KMS-11 (cell line): ENCODE results near the gene RANGRF.

ENCODE experiments used
- H2AFZ ChIP-seq: fragments of 200-600 bp; sonication (generic); 2 replicates; pipeline ENCODE4 v1.6.1; 2016; ENCODE audit warnings: antibody characterized with exemption, mixed run types, low read depth
- H3K27ac ChIP-seq: fragments of 200-600 bp; sonication (generic); 2 replicates; pipeline ENCODE4 v1.6.1; 2016; ENCODE audit warnings: mild to moderate bottlenecking, mixed run types
- H3K27me3 ChIP-seq: fragments of 200-600 bp; sonication (generic); 2 replicates; pipeline ENCODE4 v1.6.1; 2017; ENCODE audit warnings: mild to moderate bottlenecking, low read depth, mixed run types, moderate library complexity; ENCODE audit not compliant: insufficient read depth
- H3K36me3 ChIP-seq: fragments of 200-600 bp; sonication (generic); 2 replicates; pipeline ENCODE4 v1.6.1; 2017; ENCODE audit warnings: mild to moderate bottlenecking, mixed run types; ENCODE audit not compliant: insufficient read depth
- H3K4me1 ChIP-seq: fragments of 200-600 bp; sonication (generic); 2 replicates; pipeline ENCODE4 v1.6.1; 2016; ENCODE audit warnings: mild to moderate bottlenecking, low read depth, mixed run types; ENCODE audit not compliant: poor library complexity, severe bottlenecking
- H3K4me2 ChIP-seq: fragments of 200-600 bp; sonication (generic); 2 replicates; pipeline ENCODE4 v1.7.0; 2016; ENCODE audit warnings: mild to moderate bottlenecking, mixed run types
- H3K4me3 ChIP-seq: fragments of 200-600 bp; sonication (generic); IDR thresholded peaks from 2 replicates; pipeline ENCODE4 v1.6.1; 2017; ENCODE audit warnings: low read depth, low read length, mixed read lengths; ENCODE audit not compliant: insufficient read depth
- H3K79me2 ChIP-seq: fragments of 200-600 bp; sonication (generic); 2 replicates; pipeline ENCODE4 v1.6.1; 2016; ENCODE audit warnings: low read depth, mixed run types; ENCODE audit not compliant: insufficient read depth
- H3K9ac ChIP-seq: fragments of 200-600 bp; sonication (generic); 2 replicates; pipeline ENCODE4 v1.6.1; 2016; ENCODE audit warnings: mild to moderate bottlenecking, mixed run types
- H4K20me1 ChIP-seq: fragments of 200-600 bp; sonication (generic); 2 replicates; pipeline ENCODE4 v1.6.1; 2016; ENCODE audit warnings: mild to moderate bottlenecking, mixed run types; ENCODE audit not compliant: insufficient read depth
- CTCF ChIP-seq: fragments of 200-600 bp; sonication (generic); conservative IDR thresholded peaks from 2 replicates; pipeline ENCODE4 v1.6.1; 2017; ENCODE audit warnings: low read depth, mild to moderate bottlenecking, antibody characterized with exemption, low read length, moderate library complexity, mixed read lengths

Gene RANGRF

GRCh38 chr17:8272421-8272820 is 16.0 kb upstream of the RANGRF start:
- Histone ChIP-seq H3K27ac (no peak overlapping the region), H3K27me3 (no peaks in the 10 kb centered on the region), H4K20me1 (no peaks in the 10 kb centered on the region), H3K9ac (no peak overlapping the region), H3K4me1 (no peaks in the 10 kb centered on the region), H3K4me2 (no peak overlapping the region), H2AFZ (no peak overlapping the region), H3K36me3 (no peaks in the 10 kb centered on the region), H3K4me3 (no peak overlapping the region), H3K79me2 (no peaks in the 10 kb centered on the region)
- no peak for TF ChIP-seq CTCF

GRCh38 chr17:8273884-8274444 is 14.5 kb upstream of the RANGRF start:
- Histone ChIP-seq H3K27me3 (no peaks in the 10 kb centered on the region), H3K36me3 (no peaks in the 10 kb centered on the region), H3K79me2 (no peaks in the 10 kb centered on the region), H4K20me1 (no peaks in the 10 kb centered on the region), H3K4me2 (no peak overlapping the region), H2AFZ (no peak overlapping the region), H3K27ac (no peak overlapping the region), H3K4me3 (no peak overlapping the region), H3K9ac (no peak overlapping the region), H3K4me1 (no peaks in the 10 kb centered on the region)
- TF ChIP-seq CTCF = no peak

- no peak for TF ChIP-seq CTCF
- Histone ChIP-seq H3K27ac (no peak overlapping the region), H4K20me1 (no peaks in the 10 kb centered on the region), H3K79me2 (no peaks in the 10 kb centered on the region), H3K4me2 (no peak overlapping the region), H3K36me3 (no peaks in the 10 kb centered on the region), H3K27me3 (no peaks in the 10 kb centered on the region), H3K4me3 (no peak overlapping the region), H2AFZ (no peak overlapping the region), H3K9ac (no peak overlapping the region), H3K4me1 (no peaks in the 10 kb centered on the region)
These were observed 13.7 kb upstream of the RANGRF start for GRCh38 chr17:8274816-8275215.

- Histone ChIP-seq H3K36me3 (no peaks in the 10 kb centered on the region), H3K27me3 (no peaks in the 10 kb centered on the region), H3K9ac (no peak overlapping the region), H4K20me1 (no peaks in the 10 kb centered on the region), H3K27ac (no peak overlapping the region), H3K4me3 (no peak overlapping the region), H3K4me1 (no peaks in the 10 kb centered on the region), H2AFZ (no peak overlapping the region), H3K79me2 (no peaks in the 10 kb centered on the region), H3K4me2 (no peak overlapping the region)
- no peak for TF ChIP-seq CTCF
These were observed 12.8 kb upstream of the RANGRF start for GRCh38 chr17:8275421-8276290.
